Skin epidermis (tissue), 12 donors: ENCODE measurements around the gene TRPT1.

Source experiments
- H3K27ac ChIP-seq, 21 experiments: fragments of 200-600 bp; sonication (generic) in 11 of 21; one replicate each; pipeline ENCODE4 v1.5.0; 2020; ENCODE audit warnings: mild to moderate bottlenecking in 3 of 21, inconsistent platforms in 2 of 21, moderate library complexity in 2 of 21
- H3K4me3 ChIP-seq, 7 experiments: fragments of 200-600 bp; sonication (generic) in 2 of 7; one replicate each; pipeline ENCODE4 v1.5.0; 2020; ENCODE audit warnings: inconsistent platforms in 2 of 7, mild to moderate bottlenecking in 2 of 7, moderate library complexity in 1 of 7

Gene TRPT1

DNA sequence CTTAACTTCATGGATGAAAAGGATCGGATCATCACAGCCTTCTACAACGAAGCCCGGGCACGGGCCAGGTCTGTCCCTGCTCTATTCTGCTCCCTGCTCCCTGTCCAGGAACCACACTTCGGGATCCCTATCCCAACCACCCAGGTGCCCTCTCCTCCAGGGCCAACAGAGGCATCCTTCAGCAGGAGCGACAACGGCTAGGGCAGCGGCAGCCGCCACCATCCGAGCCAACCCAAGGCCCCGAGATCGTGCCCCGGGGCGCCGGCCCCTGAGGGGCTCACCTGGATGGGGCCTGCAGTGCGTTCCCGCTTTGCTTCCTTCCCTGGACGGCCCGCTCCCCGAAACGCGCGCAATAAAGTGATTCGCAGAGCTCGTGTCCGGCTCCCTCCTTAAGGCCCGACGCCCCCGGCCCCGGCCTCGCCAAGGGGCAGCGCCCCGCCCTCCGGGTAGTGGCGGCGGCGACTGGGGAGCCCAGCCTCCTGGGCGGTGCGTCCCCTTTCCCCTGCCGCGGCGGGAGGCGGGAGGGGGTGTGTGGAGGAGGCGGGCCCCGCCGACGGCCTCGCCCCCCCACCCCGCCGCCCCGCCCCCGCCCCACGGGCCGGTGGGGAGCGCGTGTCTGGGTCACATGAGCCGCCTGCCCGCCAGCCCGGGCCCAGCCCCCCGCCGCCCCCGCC, 8.1 kb upstream of the TRPT1 start, which contains the start of gene VEGFB:
VEGFB (plus strand) TSS at position 672 of the 674 bp plus-strand sequence. CDS start 250 bp downstream, outside the sequence.
- peak within 1 kb of the TSS; percentile 41 to 69 (median 58) for H3K4me3 ChIP-seq
- H3K27ac ChIP-seq = peak within 1 kb of the TSS in 20 of 21 experiments; percentile 22 to 91 (median 82)

GRCh38 chr11:64232967-64233315, 7.0 kb upstream of the TRPT1 start:
- Histone ChIP-seq H3K27ac (no peak overlapping the region), H3K4me3 (no peak overlapping the region)

- H3K27ac ChIP-seq = peak overlapping the region in 3 of 21 experiments; percentile 18 to 42 (median 27)
- no peak overlapping the region for H3K4me3 ChIP-seq
Observed at GRCh38 chr11:64232182-64232966, 6.4 kb upstream of the TRPT1 start.

DNA sequence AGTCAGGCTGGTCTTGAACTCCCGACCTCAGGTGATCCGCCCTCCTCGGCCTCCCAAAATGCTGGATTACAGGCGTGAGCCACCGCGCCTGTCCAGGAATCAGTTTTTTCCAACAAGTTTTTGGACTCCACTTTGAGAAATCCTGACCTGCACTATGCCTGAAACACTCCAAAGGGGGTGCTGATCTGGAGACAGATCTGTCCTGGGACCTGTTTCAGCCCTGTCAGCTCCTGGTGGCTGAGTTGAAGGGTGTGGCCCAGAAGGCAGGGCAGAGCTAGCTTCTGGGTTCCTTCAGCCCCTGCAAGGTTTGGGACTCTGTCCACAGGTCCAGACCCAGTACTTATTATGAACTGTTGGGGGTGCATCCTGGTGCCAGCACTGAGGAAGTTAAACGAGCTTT, 5.6 kb upstream of the TRPT1 start:
- Histone ChIP-seq H3K4me3 (no peak overlapping the region), H3K27ac (peak overlapping the region in 2 of 21 experiments; percentile 18 to 89)

- peak overlapping the region in 20 of 21 experiments; percentile 77 to 93 (median 87) for H3K27ac ChIP-seq
Observed at GRCh38 chr11:64230985-64231365, 5.0 kb upstream of the TRPT1 start.

GRCh38 chr11:64230171-64230984, 4.4 kb upstream of the TRPT1 start, which contains the start of gene DNAJC4:
DNAJC4 (plus strand) TSS chr11:64230548; CDS start chr11:64230855, 307 bp downstream.
- Histone ChIP-seq H3K27ac (peak within 1 kb of the TSS; percentile 76 to 93 (median 87)), H3K4me3 (peak within 1 kb of the TSS; percentile 48 to 76 (median 67))

More at GRCh38 chr11:64230985-64231365, 5.0 kb upstream of the TRPT1 start:
- H3K4me3 ChIP-seq = peak overlapping the region; percentile 48 to 76 (median 67)

GRCh38 chr11:64229744-64230170, 3.8 kb upstream of the TRPT1 start:
- Histone ChIP-seq H3K27ac (peak overlapping the region; percentile 2 to 93 (median 87)), H3K4me3 (peak overlapping the region; percentile 48 to 76 (median 67))

- H3K4me3 ChIP-seq = no peak overlapping the region
- peak overlapping the region in 13 of 21 experiments; percentile 77 to 93 (median 87) for H3K27ac ChIP-seq
Observed at GRCh38 chr11:64229090-64229743, 3.2 kb upstream of the TRPT1 start.

DNA sequence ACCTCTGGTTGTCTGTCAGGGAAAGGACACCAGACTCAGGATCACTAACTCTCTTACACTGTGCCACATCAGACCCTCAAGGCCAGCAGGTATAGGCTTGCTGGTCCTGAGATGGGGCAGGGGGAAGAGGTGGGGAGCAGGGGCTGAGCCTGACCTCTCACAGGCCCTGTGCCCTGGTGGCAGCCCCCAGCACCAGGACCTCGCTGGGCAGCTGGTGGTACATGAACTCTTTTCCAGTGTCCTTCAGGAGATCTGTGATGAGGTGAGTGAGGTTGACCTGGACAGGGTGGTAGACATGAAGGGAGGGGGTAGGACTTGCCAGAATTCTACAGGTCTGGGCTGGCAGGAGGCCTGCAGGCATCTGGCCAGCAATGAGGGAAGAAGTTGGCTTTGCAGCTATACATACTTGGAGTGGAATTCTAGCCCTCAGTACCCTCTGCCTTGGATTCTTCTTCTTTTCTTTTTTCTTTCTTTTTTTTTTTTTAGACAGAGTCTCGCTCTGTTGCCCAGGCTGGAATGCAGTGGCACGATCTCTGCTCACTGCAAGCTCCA, 1.5 kb upstream of the TRPT1 start:
- Histone ChIP-seq H3K27ac (peak overlapping the region in 20 of 21 experiments; percentile 82 to 99 (median 93)), H3K4me3 (peak overlapping the region; percentile 61 to 87 (median 74))

DNA sequence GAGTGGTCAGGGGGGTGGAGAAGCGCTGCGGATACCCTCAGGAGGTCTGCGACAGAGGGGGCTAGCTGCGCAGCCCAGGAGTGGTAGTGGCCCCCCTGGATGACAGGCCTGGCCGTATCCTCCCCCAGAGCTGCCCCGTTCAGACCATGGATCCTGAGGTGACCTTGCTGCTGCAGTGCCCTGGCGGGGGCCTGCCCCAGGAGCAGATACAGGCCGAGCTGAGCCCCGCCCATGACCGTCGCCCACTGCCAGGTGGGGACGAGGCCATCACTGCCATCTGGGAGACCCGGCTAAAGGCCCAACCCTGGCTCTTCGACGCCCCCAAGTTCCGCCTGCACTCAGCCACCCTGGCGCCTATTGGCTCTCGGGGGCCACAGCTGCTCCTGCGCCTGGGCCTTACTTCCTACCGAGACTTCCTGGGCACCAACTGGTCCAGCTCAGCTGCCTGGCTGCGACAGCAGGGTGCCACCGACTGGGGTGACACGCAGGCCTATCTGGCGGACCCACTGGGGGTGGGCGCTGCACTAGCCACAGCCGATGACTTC, 593 bp upstream of the TRPT1 start:
- Histone ChIP-seq H3K4me3 (peak overlapping the region; percentile 61 to 87 (median 74)), H3K27ac (peak overlapping the region; percentile 38 to 99 (median 93))

DNA sequence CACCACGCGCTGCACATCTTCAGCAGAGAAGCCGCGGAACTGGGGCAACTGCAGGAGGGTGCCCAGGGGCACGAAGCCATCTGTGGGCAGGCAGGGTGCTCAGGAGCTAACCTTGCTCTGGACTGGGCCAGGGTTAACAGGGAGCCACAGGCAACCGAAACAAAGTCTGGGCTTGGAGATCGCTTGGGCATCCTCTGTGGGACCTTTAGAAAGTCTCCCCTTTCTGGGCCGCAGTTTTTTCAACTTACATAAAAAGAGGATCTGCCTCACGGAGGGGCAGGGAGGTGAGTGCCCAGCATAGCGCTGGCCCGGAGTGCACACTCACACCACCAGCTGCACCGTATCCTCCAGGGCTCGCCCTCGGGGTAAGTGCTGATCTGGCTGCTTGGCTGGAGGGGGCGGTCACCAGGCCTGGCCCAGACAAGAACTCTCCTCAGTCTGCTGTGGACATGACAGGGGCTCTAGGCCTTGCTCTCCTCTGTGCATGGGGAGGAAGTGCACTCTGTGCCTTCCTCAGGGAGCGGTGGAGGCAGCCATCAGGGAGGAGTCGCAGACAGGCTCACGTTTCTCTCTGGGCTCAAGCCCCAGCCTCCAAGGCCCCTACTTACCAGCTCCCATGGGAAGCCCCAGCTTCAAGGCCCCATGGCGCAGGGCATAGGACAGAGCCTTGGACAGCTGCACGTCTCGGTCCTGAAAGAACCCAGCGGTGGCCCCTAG, 937 bp downstream of the TRPT1 start:
- Histone ChIP-seq H3K4me3 (peak overlapping the region; percentile 61 to 87 (median 74)), H3K27ac (peak overlapping the region in 19 of 21 experiments; percentile 82 to 99 (median 93))

- no peak overlapping the region for H3K4me3 ChIP-seq
Observed at GRCh38 chr11:64224151-64224890, 1.7 kb downstream of the TRPT1 start.

GRCh38 chr11:64223001-64223651, 2.9 kb downstream of the TRPT1 start:
- Histone ChIP-seq H3K4me3 (no peak overlapping the region), H3K27ac (peak overlapping the region in 3 of 21 experiments; percentile 7 to 31 (median 22))

More at GRCh38 chr11:64224151-64224890, 1.7 kb downstream of the TRPT1 start:
- peak overlapping the region in 3 of 21 experiments; percentile 5 to 82 (median 42) for H3K27ac ChIP-seq

DNA sequence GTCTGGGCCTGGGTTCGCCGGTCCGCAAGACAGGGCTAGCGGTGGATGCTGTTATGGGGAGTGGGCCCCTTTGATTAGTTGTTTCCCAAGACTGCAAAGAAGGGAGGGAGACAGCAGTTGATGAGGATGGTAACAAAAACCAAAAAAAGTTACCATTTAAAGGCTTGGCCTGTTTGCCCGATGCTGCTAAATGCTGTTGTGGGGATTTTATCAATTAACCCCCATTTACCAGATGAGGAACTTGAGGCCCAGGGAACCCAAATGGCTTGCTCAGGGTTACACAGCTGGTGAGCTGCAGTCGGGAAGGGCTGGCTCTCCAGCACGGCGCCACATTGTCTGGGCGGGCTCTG, 3.4 kb downstream of the TRPT1 start:
- Histone ChIP-seq H3K4me3 (no peak overlapping the region), H3K27ac (peak overlapping the region in 1 of 21 experiments; percentile 8)

DNA sequence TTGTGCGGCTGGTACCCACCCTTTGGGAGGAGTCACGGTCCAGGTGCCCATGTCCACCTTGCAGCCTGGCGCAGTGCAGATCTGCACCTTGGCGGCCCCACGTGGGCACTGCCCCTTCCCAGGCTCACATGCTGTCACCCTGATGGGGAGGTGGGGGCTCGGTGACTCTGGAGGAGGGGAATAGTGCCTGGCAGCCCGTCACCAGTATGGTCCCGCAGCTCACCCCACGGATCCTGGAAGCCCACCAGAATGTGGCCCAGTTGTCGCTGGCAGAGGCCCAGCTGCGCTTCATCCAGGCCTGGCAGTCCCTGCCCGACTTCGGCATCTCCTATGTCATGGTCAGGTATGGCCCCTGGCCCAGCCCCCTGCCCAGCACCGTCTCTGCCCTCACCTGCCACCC, 5.2 kb downstream of the TRPT1 start:
- Histone ChIP-seq H3K27ac (no peak overlapping the region), H3K4me3 (no peak overlapping the region)

- H3K4me3 ChIP-seq = no peak overlapping the region
- peak overlapping the region in 1 of 21 experiments; percentile 19 for H3K27ac ChIP-seq
Observed at GRCh38 chr11:64220271-64220670, 5.7 kb downstream of the TRPT1 start.

DNA sequence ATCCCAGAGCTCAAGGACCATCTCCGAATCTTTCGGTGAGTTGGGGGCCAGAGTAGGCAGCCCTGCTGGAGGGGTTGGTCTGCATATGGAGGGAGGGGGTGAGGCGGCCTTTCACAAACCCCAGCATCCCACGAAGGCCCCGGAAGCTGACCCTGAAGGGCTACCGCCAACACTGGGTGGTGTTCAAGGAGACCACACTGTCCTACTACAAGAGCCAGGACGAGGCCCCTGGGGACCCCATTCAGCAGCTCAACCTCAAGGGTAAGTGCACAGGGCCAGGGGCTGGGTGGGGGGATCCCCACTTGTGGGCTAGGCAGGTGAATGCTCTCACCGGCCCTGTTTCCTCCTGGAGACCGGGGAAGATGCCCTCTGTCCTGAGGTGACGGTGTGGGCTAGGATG, 6.2 kb downstream of the TRPT1 start:
- no peak overlapping the region for H3K4me3 ChIP-seq
- peak overlapping the region in 1 of 21 experiments; percentile 13 for H3K27ac ChIP-seq
